Right kidney (tissue), 9 donors: ENCODE measurements around the gene EIF2B2.

ENCODE experiments used
- DNase-seq: peaks from one replicate; pipeline ENCODE4 v3.0.0-alpha.2; 2016
- long read RNA-seq, 8 donors: transcript quantifications; one replicate each; lab custom pipeline, GENCODE V29; 2026

EIF2B2 gene
- long read RNA-seq, donor 1, full-length matches to known transcripts, result 24 of 41 reads
- long read RNA-seq, donor 1, partial matches to known transcripts, result 17 of 41 reads
- long read RNA-seq, donor 1, other reads (novel, unspliced or antisense), result 0 of 41 reads
- long read RNA-seq, donor 2, full-length matches to known transcripts, result 10 of 10 reads
- long read RNA-seq, donor 2, partial matches to known transcripts, result 0 of 10 reads
- long read RNA-seq, donor 2, other reads (novel, unspliced or antisense), result 0 of 10 reads
- long read RNA-seq, donor 3, full-length matches to known transcripts, result 8 of 8 reads
- long read RNA-seq, donor 3, partial matches to known transcripts, result 0 of 8 reads
- long read RNA-seq, donor 3, other reads (novel, unspliced or antisense), result 0 of 8 reads
- long read RNA-seq, donor 4, full-length matches to known transcripts, result 11 of 11 reads
- long read RNA-seq, donor 4, partial matches to known transcripts, result 0 of 11 reads
- long read RNA-seq, donor 4, other reads (novel, unspliced or antisense), result 0 of 11 reads
- long read RNA-seq, donor 5, full-length matches to known transcripts, result 17 of 17 reads
- long read RNA-seq, donor 5, partial matches to known transcripts, result 0 of 17 reads
- long read RNA-seq, donor 5, other reads (novel, unspliced or antisense), result 0 of 17 reads
- long read RNA-seq, donor 6, full-length matches to known transcripts, result 19 of 19 reads
- long read RNA-seq, donor 6, partial matches to known transcripts, result 0 of 19 reads
- long read RNA-seq, donor 6, other reads (novel, unspliced or antisense), result 0 of 19 reads
- long read RNA-seq, donor 7, result 0 reads
- long read RNA-seq, donor 8, full-length matches to known transcripts, result 22 of 22 reads
- long read RNA-seq, donor 8, partial matches to known transcripts, result 0 of 22 reads
- long read RNA-seq, donor 8, other reads (novel, unspliced or antisense), result 0 of 22 reads

GRCh38 chr14:75002392-75003249, at the start of gene EIF2B2:
Gene EIF2B2 (plus strand): TSS chr14:75002921. CDS start chr14:75002991, 70 bp downstream.
- DNase-seq, result peak; percentile 92

DNA sequence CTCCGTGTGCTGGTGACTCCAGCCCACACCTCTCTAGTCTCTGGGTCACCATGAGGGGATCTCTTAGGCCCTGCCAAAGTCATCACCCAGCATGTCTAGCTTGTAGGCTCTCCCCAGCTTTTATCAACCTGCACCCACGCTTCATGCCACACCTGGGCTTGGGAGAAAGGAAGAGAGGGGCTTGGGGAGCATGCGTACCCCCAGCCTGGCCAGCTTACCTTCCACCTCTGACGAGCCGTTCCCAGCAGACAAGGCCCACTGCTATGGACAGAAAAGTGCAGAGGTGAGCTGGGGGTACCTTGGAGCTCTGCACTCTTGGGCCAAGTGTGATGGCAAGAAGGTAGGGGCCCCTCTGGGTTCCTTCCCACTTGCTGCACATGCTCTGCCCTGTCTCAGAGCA, 49.0 kb upstream of the EIF2B2 start:
- DNase-seq, result no peak

GRCh38 chr14:74954232-74954946, 48.3 kb upstream of the EIF2B2 start:
- no peak for DNase-seq

- no peak for DNase-seq
Measured at GRCh38 chr14:74954947-74955228, 47.8 kb upstream of the EIF2B2 start.

DNA sequence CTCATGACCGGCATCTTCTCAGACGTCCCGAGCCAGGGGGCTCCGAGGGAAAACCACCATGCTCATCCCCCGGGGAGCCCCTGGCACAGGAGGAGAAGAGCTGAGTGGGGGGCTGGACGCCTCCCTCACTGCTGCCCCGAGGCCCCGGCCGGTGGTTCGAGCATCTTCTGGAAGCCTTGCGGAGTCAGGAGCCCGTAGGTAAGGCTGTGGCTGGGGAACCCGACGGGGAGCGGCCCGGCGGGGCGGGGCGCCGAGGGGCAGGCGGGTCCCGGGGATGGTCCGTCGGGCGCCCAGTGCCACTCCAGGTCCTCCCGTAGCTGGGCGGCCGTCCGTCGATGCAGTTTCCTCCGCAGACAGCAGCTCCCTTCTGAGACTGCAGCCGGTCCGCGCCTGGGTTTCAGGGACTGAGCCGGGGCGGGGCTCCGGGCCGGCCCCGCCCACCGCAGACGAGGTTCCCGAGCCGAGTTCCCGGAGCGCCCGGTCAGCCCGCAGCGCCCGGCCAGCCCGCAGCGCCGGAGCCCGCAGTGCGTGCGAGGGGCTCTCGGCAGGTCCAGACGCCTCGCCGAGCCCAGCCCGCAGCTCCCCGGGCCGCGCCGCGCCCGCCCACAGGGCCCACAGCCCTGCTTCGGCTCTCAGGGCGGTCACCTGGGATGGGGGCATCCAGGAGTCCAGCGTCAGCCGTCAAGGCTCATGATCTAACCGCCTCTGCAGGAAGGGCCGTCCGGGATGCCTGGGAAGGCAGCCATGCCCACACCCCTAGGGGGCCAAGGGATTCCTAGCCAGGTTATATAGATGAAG, 47.3 kb upstream of the EIF2B2 start, which contains the start of gene PGF:
Gene PGF, minus strand, starts transcription at position 369 of the 798 bp plus-strand sequence. Its CDS starts 355 bp downstream, at position 14.
- peak; percentile 73 for DNase-seq

GRCh38 chr14:74956027-74956279, 46.8 kb upstream of the EIF2B2 start:
- DNase-seq, result no peak

GRCh38 chr14:74956280-74957072, 46.2 kb upstream of the EIF2B2 start:
- DNase-seq, result no peak

DNA sequence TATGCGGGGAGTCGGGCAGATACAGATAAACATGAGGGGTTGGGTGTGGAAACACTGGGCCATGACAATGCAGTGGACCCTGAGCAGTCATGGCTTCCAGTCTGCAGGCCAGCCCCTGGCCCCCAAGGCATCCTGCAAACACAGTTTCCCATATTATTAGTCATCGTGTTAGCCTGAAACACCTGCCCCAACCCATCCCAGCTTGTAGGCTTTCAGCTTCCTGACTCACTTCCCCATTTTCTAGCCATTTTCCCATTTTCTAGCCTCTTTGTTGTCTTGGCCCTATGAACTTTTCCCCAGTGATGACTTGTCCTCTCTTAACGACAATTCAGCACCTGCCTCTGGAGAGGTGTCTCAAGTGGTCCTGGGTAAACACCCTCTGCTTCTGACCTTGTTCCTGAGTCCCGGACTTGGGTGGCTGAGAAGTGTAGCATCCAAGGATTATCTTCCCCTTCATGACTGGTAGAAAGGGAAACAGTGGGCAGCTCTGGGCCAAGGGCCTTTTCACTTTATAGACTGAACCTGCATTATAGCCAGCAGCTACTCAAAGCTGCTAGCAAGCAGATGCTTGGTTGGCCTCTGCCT, 43.0 kb upstream of the EIF2B2 start:
- no peak for DNase-seq

DNA sequence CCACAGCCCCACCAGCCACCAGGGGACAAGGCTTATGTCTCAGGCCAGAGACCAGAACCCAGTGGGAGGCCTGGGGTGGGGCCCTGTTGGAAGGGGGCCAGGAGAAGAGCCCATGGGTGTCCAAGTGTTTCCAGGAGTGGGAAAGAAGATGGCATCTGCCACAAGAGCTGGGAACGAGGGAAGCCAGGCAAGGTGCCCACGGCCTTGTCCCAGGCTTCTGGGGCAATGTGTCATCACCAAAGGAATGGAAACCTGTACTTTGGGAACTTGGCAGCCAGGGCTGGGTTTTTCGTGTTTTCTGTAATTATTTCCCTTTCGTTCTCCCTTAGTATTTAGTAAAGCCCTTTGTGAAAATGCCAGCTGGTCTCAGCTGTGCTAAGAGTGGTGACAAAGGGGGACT, 42.0 kb upstream of the EIF2B2 start:
- DNase-seq, result no peak

GRCh38 chr14:74961238-74961911, 41.3 kb upstream of the EIF2B2 start:
- no peak for DNase-seq

GRCh38 chr14:74962046-74962445, 40.7 kb upstream of the EIF2B2 start:
- DNase-seq, result no peak

DNA sequence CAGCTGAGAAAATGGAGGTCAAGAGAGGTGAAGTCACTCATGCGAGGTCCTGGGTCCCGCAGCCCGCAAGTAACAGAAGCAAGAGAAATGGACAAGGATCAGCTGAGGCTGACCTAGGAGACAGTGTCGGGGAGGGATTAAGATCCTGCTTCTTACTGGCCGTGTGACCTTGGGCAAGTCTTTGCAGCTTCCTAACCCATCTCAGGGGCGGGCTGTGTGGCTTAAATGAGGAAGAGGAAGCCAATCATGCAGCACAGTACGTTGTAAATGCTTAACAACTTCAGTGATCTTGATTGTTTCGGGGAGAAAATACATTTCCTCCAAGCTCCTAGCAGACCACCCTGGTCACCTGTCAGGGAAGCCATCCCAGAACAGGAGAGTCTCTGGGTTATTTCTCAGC, 40.2 kb upstream of the EIF2B2 start:
- no peak for DNase-seq

- DNase-seq, result no peak
Measured at GRCh38 chr14:74963178-74963704, 39.5 kb upstream of the EIF2B2 start.

DNA sequence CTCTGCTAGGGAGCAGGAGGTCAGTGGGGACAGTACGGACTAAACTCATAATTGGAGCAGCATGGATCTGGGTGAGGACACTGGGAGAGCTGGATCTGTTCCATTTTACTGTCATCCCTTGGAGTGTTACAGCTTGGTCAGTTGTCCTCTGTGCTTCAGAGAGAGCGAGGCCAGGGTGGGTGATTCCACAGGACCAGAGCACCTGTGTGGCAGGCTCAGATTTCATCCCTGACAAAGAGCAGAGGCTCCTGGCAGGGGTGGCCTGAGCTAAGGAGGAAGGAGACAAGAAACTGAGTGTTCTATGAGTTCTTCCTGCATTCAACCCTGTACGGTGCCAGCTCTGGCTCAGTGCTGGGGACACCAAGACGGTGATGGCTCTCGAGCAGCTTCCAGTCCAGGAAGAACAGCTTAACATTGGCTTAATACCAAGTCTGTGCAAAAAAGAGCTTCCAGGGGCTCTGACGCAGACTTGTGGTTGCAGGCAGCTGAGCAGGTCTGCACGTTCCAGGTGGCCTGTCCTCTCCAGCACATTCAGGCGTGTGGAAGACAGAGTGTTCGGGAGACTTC, 38.9 kb upstream of the EIF2B2 start:
- DNase-seq, result no peak

DNA sequence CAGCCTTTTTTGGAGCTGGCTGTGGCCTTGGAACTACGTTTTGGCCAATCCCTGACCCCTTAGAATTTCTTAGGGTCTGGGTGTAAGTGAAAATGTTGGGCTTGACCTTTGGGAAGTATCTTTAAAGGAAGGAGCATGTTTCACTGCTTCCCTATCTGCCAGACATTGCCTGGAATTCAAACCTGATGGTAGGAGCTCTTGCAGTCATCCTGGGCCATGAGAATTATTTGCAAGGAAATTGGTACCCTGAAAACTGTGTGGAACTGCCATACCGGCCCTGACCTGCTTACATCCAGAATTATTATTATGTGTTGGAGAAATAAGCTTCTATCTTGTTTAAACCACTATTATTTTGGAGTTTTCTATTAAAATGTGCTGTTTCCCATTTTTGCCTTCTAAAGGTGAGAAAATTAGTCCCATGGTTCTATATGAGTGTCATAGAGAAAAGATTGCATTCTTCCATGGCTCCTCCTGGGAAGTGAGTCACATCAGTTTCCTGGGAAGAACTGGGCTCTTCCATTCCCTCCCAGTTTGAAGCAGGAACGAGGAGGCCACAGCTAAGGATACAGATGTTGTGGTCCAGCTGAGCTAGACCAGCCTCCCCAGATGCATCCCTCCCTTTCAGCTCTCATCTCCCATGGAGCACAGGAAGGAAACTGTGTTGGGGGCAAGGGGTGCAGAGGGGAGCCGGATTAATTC, 37.8 kb upstream of the EIF2B2 start:
- no peak for DNase-seq

- no peak for DNase-seq
Measured at GRCh38 chr14:74965486-74966153, 37.1 kb upstream of the EIF2B2 start.

DNA sequence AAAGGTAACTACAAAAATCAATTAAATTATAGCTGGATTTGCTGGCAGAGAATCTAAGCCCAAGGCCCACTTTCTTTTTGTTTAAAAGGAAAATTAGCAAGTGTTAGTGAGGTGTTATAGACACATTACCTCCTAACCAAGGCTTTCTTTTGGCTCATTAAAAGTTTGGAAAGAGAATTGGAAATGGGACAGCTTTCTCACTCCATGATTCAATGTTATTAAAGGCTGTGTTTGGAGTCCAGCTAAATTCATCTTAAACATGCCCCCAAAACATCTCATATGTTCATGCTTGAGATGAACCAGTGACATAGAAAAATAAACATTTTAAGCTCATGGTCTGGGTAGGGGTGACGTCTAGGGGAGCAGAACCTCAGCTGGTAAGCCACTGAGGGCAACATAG, 33.9 kb upstream of the EIF2B2 start:
- no peak for DNase-seq
